NCI-H226 (cell line): ENCODE measurements around the gene LRRIQ4.
A peak's percentile ranks its signal among the peaks of the same experiment; 100 is the strongest.

ENCODE experiments used
- DNase-seq: peaks from one replicate; pipeline ENCODE4 v3.0.0-alpha.2; 2015

Gene LRRIQ4

GRCh38 chr3:169812332-169813235, at the start of gene LRRIQ4, which contains the start of gene LRRC34:
Gene LRRIQ4 (plus strand): TSS chr3:169812870. CDS start chr3:169821922, 9,052 bp downstream.
Gene LRRC34 (minus strand): TSS chr3:169812904. CDS start chr3:169812548, 356 bp downstream.
- no peak for DNase-seq

DNA sequence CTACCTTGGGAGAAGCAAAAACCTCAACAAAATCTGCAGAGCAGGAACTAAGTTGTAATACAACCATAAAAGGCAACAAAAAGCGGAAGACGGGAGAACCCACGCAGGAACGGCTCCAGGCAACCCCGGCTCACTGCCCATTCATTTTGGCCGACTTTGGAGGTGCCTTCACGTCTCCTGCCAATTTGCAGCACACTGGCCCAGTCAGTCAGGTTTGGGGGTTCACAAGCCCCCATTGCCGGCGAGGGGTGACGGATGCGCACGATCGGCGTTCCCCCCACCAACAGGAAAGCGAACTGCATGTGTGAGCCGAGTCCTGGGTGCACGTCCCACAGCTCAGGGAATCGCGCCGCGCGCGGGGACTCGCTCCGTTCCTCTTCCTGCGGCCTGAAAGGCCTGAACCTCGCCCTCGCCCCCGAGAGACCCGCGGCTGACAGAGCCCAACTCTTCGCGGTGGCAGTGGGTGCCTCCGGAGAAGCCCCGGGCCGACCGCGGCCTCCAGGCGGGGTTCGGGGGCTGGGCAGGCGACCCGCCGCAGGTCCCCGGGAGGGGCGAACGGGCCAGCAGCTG, 48.3 kb upstream of the LRRIQ4 start:
- DNase-seq: peak; percentile 19

DNA sequence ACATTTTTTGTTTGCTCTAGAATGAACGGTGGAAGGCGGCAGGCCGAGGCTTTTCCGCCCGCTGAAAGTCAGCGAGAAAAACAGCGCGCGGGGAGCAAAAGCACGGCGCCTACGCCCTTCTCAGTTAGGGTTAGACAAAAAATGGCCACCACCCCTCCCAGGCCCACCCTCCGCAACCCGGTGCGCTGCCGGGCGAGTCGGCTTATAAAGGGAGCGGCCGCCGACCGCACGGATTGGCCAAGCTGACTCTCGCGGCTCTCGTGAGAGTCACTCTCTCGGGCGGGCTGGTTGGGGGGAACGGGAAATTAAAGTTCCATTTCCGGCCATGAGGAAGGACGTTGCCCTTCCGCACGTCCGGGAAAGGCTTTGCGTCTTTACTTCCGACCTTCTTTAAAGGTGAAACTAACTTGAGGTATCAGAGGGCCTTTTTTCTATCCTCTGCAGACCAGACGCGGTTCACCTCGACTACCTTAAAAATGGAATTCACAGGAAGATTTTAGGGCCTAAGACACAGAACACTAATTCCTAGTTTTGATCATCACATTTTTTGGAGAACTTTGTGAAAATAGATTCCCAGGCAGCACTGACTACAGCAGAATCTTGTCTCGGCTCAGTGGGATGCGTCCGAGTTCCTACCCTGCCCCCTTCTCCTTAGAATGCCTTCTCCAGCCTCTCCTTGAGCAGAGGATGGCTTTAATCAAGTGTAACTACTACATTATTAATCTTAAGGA, 47.6 kb upstream of the LRRIQ4 start, which contains the start of gene TERC:
TSS of gene TERC (minus strand) at position 179 of the 731 bp plus-strand sequence.
- peak; percentile 92 for DNase-seq

DNA sequence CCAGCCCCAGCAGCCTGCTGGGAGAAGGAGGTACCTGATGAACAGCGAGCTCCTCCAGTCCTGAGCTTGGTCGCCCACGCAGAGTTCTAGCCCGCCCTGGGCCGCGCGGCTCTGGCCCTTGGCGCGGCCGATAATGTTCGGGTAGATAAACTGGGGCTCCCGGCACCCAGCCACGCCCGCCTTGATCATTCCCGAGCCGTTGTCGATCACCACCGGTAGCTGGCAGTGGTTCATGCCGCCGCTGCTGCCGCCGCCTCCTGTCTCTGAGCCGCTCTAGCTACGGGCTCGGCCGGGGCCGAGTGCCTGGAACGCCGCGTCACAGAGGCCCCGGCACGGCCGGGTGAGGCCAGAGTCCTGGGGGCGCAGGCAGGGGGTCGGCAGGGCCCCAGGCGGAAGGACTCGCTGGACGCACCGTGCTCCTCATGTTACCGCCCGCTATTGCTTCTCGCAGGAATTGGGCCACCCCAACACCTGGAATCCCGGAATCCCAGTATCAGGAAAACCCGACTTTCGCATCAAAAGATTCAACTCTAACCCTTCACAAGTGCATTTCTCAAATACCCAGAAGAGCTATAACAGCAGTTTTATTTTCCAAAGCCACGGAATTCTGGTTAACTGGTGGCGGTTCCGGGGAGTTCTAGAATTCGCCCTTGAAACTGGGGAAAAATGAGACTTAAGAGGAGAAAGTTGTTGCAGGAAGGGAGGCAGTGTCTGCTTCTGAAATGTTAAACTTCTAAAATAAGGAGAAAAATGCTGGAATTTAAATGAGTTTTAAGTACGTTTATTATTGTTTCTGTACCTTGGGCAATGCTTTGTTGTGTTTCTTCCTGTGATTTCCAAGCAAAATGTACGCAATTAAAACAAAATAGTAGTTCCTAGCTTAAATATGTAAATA, 43.1 kb upstream of the LRRIQ4 start, which contains the start of gene ACTRT3:
TSS of gene ACTRT3 (minus strand) at position 275 of the 895 bp plus-strand sequence. CDS start at position 234, 41 bp downstream.
- peak; percentile 27 for DNase-seq

DNA sequence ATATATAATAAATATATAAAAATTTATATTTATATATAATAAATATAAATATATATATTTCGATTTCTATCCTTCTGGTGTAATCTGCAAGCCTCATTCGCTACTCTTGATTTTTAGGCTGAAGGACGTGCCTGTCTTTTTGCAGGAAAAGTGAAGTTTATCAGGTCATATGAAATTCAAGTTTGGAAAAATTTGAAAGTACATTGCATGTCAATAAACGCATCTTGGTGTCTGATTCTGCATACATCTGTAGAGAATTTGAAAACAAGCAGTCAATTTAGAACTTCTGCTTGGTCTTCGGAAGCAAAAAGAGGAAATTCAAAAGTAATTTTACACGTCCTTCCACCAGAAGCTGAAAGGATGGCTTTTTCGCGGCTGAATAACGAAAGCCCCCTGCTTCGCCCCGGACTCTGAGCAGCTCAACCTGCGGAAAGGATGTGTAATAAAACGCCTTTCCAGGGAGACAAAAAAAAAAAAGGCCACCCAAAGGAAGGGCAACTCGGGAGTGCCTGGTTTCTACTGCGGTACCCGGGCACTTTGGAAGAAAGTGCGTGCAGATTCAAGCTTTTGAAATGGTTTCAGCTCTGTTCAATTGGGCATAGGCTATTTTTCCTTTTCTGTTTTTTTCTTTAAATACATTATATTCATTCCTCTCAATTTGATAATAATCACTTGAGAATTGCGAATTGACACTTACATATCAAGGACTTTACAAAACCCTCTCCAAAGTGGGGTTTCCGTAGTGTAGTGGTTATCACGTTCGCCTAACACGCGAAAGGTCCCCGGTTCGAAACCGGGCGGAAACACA, 41.0 kb upstream of the LRRIQ4 start:
- DNase-seq: peak; percentile 39

DNA sequence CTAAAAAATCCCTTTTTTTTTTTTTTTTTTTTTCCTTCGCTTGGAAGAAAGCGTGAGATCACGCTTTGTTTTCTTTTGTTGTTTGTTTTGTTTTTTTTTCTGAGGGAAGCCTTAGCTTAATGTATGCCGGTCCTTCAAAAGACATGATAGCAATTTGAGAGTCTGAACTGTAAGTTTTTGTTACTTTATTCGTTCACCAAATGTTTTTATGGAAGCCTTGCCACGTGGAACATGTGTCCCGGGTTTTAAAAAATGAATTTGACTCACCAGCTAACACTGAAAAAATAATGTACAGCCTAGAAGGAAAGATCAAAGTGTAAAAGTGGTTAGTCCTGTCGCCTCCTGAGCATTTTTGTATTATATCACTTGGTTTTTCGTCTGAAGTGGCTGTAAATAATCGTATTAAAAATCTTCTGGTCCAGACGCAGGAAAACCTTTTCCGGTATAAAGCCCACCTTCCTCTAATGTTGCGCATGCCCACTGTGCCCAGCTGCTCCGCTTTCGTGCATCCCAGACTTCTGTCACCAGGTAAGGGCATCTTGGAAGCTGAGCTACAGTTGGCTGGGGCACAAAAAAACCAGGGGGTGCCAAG, 40.3 kb upstream of the LRRIQ4 start:
- DNase-seq: peak; percentile 74

- peak; percentile 90 for DNase-seq
These were observed 39.5 kb upstream of the LRRIQ4 start, which contains the start of gene MYNN for GRCh38 chr3:169772897-169773816. Gene MYNN (plus strand): TSS chr3:169773396. CDS start chr3:169774296, 900 bp downstream.

DNA sequence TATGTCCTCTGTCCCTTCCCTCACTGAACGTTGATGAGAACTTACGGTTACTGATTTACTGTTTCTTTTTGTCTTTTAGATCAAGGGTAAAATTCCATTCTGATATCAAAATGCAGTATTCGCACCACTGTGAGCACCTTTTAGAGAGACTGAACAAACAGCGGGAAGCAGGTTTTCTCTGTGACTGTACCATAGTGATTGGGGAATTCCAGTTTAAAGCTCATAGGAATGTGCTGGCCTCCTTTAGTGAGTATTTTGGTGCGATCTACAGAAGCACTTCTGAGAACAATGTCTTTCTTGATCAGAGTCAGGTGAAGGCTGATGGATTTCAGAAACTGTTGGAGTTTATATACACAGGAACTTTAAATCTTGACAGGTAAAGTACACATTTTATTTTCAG, 38.5 kb upstream of the LRRIQ4 start:
- DNase-seq: no peak

- DNase-seq: no peak
These were observed 34.8 kb upstream of the LRRIQ4 start for GRCh38 chr3:169777822-169778221.

GRCh38 chr3:169780742-169781141, 31.9 kb upstream of the LRRIQ4 start:
- no peak for DNase-seq

GRCh38 chr3:169781209-169781855, 31.3 kb upstream of the LRRIQ4 start:
- DNase-seq: no peak

DNA sequence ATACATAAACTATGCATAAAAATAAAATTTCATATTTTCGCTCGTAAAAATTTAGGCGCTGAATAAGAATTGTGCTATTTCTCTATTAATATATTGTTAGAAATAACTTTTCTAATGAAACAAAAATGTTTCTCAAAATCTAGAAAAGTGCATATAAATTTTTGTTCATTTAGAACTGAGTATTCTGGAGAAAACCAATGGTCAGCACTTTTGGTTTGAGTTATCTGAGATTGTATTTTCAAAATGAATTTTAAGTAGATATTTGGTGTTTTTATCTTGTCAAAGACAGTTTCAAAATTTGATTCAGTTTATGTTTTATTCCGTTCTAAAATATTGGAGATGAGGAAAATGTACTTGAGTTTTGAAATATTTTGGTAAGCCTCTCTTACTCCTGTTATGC, 25.6 kb upstream of the LRRIQ4 start:
- DNase-seq: no peak

DNA sequence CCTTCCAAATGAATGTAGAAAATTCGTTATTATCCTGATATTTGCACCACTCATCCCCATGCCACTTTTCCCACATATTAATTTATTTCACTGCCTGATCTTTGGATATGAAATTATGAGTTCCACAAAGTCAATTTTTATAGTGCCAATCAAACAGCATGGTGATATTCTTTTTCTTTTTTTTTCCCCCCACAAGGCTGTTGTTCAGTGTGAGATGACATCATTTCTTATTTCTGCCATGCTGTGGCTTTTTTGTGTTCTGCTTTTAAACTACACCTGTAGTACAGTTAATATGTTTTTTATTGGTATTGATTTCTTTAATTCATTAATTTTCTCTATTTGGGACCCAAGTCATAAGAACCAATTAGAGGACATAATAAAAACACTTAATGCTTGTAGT, 24.9 kb upstream of the LRRIQ4 start:
- DNase-seq: no peak

- no peak for DNase-seq
These were observed 22.5 kb upstream of the LRRIQ4 start for GRCh38 chr3:169790219-169790618.

GRCh38 chr3:169790687-169791429, 21.8 kb upstream of the LRRIQ4 start:
- no peak for DNase-seq

DNA sequence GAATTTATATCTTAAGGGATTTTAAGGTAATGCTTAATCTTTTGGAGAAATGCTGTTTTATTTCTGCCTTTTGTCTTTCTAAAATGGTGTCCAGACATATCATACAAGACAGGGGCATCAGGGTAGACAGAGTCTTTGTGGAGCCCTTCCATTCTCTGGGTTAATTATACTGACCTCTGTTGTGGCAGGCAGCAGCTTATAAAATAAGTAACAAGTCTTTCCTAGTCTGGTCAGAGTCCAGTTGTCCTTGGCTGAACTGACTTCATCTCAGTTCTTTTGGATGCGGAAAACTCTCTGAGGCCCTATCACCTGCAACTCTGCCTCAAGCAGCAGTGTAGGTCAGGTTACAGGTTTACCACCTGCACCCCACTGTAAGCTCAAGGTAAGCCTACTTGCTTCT, 20.3 kb upstream of the LRRIQ4 start:
- no peak for DNase-seq

- DNase-seq: no peak
These were observed 8.0 kb upstream of the LRRIQ4 start for GRCh38 chr3:169804681-169805080.

DNA sequence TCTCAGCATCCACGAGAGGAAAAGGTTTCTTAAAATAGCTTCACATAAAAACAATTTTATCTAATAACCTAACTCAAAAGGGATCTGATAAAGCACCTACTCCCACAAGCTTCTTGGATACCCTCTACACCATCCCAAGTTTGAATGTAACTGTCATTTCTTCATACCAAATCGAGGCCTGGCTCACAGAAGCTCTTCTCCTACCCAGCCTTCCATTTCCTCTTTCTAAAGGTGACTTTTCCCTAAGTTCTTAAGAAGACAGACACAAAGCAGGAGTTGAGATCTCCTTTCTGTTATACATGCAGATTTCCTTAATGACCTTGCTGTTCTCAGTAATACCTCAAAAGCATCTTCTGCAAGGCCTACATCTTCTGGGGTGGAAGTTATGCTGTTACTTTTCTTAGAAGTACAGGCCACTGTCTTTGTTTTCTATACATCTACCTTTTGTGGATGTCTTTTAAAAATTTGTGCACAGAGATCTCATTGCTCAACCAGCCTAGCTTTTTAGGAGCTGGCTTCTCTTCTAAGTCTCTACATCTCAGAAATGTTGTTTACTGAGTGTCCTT, 3.4 kb upstream of the LRRIQ4 start:
- DNase-seq: no peak
